Activated gamma-delta T cell treated with Interleukin-2 at 50 U/mL for 16 hours (primary cell): Measurements from ENCODE around the gene TIGD3.
"Not testable (repeated sequence)": the region's sequence is repeated elsewhere in the genome, so short reads cannot be mapped to it uniquely, and the experiment has no call there.

ENCODE experiments used
- DNase-seq: peaks from one replicate; pipeline ENCODE4 v3.0.0-alpha.2; 2020

The TIGD3 gene

DNA sequence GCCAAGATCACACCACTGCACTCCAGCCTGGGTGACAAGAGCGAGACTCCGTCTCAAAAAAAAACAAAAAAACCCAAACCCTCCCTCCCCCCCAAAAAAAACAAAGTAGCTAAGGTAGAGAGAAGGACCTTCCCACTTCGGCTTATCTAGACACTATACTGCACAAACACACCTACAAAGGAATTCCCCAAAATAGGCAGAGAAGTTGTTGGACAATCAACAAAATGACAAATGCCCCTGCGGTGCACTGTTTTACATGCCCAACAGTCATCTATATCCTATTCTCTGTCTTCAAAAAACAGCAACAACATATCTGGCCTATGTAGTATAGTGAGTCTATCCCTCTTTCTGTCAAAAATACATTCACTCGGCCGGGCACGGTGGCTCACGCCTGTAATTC lies 27.5 kb upstream of the TIGD3 start:
- DNase-seq = no peak

DNA sequence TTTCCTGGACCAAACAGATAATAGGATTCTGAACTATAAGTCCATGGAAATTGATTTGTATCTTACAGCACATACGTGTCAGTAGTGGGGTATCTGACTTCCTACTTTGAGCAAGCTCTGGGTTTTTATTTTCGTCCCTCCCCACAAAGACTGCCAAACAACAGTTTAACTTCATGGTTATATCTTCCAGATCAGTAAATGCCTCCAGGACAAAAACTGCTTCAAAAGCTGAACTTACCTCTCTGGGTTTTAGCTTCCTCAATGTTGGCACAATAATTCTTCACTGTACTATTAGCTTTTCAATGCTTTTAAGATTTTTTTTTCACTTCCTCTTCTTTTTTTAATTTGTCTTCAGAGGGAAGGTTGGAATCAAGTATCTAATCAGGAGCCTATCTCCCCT lies 25.1 kb upstream of the TIGD3 start:
- DNase-seq = no peak

DNA sequence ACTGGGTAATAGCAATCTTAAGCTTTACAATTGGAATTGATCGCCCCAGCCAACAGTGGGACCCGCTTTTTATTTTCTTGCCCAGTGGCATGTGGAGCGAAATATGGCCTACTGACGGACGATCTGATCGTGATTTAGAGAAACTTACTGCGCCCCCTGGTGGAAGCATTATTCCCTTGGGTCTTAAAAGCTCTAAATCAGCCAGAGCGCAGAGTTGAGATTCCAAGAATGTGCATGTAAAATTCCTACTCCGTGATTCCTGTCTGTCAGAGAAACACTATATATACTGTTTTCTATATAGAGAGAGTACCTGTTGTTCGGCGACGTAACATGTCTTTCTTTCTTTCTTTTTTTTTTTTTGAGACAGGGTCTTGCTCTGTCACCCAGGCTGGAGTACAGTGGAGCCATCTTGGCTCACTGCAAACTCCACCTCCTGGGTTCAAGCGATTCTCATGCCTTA lies 24.6 kb upstream of the TIGD3 start:
- DNase-seq = peak; percentile 89

DNA sequence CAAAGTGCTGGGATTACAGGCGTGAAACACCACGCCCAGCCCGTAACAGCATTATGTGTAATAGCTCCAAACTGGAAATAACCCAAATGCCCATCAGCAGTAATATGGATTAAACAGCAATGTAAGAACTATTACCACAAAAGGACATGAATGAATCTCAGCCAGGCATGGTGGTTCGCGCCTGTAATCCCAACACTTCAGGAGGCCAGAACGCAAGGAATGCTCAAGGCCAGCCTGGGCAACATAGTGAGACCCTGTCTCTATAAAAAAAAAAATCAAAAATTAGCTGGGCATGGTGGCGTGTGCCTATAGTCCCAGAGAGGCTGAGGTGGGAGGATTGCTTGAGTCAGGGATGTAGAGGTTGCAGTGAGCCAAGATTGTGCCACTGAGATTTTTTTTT lies 24.0 kb upstream of the TIGD3 start:
- DNase-seq = no peak

DNA sequence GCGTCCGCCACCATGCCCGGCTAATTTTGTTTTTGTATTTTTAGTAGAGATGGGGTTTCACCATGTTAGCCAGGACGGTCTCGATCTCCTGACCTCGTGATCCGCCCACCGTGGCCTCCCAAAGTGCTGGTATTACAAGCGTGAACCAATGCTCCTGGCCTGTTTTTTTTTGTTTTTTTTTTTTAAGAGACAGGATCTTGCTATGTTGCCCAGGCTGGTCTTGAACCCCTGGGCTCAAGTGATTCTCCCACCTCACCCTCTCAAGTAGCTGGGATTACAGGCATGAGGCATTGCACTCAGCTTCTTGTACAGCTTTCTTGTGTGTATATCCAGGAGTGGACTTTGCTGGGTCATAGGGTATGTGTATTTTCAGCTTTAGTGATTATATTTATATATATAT lies 22.0 kb upstream of the TIGD3 start:
- DNase-seq = not testable (repeated sequence)

DNA sequence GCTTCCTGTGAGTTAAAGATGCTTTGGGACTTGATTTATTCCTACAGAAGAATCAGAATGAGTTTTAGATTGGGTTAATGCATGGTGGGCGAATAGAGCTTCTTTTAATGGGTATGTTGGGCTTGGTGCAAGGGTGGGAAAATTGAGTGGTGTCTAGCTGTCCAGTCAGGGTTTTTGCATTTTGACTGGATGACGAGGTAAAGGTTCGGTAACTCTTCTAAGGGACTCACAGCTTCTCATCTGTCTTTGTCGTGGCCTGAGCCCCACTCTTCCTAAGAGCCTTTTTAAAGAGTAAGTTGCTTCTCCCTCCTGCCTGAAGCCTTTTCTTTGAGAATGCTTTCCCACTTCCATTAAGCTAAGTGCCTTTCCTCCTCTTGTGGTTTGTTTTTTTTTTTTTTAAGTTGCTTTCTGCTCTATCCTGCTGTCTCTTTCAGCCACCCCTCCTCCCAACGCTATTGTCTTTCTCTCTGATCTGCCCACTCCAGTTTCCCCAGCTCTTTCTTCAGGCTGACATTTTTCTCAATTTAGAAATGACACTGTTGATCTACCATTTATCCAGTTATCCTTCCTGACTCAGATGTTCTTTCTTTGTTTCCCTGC lies 19.8 kb upstream of the TIGD3 start:
- no peak for DNase-seq

DNA sequence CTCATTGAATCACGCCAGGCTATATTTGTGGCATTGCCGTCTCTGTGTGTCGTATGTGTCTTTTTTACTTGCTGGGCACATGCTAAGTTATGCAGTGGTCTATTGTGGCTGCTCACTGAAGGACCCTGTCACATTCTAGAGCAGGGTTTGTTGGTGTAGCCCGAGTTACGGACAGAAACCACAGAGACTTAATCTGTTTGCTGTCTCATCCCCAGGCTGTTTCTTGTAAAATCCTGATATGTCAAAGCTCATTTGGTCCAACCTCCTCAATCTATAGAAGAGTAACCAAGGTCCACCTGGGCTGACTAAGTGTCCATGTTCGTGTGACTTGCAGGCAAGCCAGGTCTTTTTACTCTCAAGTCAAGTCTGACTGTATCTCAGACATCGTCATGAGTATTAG lies 15.9 kb upstream of the TIGD3 start:
- DNase-seq = no peak

DNA sequence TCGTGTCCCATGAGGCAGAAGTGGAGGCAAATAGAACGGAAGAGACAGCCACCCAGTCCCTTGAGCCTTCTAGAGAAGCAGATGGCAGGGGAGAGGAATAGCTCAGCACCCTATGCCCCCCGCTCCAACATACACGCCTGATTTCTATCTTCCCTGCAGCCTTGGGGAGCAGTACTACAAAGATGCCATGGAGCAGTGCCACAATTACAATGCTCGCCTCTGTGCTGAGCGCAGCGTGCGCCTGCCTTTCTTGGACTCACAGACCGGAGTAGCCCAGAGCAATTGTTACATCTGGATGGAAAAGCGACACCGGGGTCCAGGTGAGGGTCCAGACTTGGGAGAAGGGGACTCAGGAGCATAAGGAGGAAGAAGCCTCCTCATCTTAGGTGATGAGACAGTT lies 14.3 kb upstream of the TIGD3 start:
- no peak for DNase-seq

DNA sequence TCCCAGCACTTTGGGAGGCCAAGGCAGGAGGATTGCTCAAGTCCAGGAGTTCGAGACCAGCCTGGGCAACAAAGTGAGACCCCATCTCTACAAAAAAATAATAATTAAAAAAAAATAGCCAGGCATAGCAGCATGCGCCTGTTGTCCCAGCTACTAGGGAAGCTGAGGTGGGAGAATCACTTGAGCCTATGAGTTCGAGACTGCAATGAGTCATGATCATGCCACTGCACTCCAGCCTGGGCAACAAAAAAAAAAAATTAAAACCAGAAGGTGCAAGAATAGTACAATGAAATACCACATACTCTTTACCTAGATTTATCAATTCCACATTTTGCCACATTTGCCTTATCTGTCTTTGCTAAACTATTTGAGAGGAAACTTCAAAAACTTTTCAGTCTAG lies 12.7 kb upstream of the TIGD3 start:
- no peak for DNase-seq

DNA sequence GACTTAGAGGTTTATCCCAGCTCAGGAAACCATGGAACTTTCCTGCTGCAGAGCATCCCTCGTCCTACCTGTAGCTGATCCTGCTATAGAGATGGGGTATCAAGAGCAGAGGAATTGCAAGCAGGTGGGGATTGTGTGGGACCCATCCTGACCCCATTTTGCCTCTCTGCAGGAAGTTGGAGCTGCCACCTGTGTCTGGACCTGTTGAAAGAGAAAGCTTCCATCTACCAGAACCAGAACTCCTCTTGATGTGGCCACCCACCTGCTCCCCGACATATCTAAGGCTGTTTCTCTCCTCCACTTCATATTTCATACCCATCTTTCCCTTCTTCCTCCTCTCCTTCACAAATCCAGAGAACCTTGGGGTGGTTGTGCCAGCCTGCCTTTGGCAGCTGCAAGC lies 3.0 kb upstream of the TIGD3 start:
- DNase-seq = no peak

DNA sequence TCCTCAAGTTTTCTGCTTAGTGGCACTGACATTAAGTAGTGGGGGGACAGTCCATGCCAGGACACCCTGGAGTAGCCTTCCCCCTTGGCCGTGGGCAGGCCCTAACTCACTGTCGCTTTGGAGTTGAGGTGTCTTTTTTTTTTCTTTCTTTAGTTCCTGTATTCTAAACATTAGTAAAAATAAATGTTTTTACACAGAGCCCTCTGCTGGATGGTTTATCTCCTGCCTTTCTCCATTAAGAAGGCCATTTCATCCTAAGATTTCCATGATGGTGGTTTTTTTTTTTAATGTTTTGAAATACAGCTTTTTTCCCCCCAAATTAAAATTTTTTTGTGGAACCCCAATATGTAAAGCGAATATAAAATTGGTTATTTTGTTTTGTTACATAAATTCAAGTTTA lies 1.8 kb upstream of the TIGD3 start:
- no peak for DNase-seq

DNA sequence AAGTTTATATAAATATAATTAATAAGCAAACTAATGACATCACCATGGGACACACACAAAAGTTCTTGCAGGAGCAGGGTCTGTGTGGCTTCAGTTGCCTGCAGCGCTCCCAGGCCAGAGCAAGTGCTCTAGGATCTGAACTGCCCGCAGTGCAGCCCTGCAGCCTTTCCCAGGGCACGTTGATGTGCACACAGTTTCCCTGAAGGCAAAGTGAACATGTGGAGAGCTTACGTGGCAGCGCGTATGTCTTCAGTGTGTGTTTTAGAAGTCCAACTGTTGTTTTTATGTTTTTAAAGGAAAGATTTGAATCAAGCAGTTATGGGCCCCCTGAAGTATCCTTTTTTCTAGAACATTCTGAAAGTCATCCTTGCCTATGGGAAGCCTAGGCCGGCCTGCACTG lies 1.2 kb upstream of the TIGD3 start:
- DNase-seq = no peak

DNA sequence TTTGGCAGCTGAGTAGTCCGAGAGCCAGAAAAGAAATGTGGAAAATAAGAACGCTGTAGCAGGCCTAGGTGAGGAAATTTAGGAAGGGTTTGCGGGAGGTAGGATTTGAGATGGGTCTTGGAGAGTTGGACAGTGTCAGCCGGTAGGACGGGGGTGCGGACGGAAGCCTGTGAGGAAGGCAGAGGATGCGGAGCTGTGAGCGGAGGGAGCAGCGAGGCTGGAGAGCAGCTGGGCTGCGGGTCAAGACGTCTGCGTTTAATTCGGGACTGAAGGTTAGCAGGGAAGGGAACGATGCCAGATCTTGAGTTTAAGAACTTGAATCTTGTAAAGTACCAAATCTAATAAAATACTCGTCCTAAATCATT lies 669 bp upstream of the TIGD3 start:
- no peak for DNase-seq

DNA sequence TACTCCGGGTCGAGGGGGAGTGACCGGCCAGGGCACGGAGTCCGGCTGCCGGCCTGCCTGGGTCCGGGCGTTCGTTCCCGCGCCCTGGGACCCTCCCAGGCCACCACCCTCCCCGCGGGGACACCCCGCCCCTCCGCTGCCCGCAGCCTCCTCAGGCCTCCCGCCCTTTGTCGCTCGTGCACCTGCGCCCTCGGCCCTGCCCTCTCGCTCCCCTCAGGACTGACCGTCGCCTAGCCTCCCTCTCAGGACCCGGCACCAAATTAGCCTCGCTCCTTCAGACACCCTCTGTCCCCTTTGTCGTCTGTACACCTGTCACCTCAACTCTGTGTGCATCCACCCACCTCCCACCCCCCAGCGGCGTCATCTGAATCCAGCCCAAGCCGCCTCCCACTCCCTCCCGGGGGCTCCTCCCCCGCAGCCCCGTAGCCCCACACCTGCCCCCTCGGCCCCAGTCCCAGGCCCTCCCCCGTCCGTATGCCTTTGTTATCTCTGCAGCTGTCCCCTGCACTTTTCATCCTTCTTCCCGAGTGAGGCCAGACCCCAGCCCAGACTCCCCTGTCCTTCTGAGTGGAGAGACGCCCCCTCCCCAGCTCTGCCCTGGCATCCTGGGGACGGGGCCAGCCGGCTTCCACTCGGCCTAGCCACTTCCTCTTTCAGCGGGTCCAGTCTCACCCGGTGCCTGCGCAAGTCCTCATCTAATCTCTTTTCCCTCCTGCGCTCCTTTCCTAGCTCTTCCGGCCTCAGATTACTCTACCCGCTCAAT lies 643 bp downstream of the TIGD3 start:
- DNase-seq = peak; percentile 62

DNA sequence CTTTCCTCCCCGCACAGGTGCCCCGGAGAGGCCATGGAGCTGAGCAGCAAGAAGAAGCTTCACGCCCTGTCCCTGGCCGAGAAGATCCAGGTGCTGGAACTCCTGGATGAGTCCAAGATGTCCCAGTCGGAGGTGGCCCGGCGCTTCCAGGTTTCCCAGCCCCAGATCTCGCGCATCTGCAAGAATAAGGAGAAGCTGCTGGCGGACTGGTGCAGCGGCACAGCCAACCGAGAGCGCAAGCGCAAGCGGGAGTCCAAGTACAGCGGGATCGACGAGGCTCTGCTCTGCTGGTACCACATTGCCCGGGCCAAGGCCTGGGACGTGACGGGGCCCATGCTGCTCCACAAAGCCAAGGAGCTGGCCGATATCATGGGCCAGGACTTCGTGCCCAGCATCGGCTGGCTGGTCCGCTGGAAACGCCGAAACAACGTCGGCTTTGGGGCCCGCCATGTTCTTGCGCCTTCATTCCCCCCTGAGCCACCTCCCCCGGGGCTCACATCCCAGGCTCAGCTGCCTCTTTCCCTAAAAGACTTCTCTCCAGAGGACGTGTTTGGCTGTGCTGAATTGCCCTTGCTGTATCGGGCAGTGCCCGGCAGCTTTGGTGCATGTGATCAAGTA lies 1.3 kb downstream of the TIGD3 start:
- no peak for DNase-seq

DNA sequence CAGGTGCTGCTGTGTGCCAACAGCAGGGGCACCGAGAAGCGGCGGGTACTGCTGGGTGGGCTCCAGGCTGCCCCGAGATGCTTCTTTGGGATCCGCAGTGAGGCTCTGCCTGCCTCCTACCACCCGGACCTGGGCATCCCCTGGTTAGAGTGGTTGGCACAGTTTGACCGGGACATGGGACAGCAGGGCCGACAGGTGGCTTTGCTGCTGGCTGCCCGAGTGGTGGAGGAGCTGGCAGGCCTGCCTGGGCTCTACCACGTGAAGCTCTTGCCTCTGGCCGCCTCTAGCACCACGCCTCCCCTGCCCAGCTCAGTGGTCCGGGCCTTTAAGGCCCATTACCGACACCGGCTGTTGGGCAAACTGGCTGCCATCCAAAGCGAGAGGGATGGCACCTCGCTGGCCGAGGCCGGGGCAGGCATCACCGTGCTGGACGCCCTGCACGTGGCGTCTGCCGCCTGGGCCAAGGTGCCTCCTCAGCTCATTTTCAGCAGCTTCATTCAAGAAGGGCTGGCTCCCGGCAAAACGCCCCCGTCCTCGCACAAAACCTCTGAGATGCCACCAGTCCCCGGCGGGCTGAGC lies 1.9 kb downstream of the TIGD3 start:
- DNase-seq = no peak

DNA sequence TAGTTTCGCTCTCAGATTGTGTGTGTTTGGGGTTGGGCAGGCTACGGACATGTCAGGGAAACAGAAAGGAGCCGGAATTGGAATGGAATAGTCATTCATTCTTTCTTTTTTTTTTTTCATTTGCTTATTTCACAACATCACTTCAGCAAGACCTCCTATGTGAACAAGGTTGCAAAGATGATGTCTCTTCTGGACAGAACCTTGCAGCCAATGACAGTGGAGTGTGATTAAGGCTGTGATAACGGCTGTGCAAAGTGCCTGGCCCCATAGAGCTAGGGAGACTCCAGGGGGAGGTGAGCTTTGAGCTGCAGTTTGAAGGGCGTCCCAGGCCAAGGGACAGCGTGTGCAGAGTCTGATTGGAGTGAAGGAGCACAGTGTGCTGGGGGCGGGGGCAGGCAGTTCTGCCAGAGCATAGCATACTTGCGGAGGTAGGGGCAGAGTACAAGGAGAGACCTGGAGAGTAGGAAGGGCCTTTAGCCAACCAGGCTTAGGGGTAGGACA lies 3.4 kb downstream of the TIGD3 start:
- no peak for DNase-seq

DNA sequence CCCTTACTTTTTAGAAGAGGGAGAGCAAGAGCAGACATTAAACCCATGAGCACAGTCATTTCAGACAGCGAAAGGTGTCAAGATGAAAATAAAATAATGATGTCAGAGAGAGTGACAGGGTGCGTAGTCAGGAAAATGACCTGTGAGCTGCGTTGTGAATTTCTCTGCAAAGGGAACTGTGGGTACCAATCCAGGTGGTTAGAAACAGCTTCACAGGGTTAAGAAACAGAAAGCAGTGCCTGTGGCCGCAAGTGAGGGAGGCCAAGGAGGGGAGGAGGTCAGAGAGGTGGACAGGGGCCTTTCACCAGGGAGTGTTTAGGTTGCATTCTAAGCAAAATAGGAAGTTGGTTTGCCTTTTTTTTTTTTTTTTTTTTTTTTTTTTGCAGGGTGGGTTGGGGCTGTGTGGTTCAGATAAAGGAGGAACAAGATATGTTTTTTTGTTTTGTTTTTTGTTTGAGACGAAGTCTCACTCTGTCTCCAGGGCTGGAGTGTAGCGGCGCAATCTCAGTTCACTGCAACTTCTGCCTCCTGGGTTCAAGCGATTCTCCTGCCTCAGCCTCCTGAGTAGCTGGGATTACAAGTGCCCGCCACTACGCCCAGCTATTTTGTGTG lies 7.9 kb downstream of the TIGD3 start:
- DNase-seq = no peak

DNA sequence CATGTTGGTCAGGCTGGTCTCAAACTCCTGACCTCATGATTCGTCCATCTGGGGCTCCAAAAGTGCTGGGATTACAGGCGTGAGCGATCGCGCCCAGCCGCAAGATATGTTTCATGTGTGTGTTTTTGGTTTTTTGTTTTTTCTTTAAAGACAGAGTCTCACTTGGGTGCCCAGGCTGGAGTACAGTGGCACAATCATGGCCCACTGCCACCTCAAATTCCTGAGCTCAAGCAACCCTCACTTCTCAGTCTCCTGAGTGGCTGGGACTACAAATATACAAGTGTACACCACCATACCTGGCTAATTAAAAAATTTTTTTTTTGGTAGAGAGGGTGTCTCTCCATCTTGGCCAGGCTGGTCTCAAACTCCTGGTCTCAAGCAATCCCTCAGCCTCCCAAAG lies 8.4 kb downstream of the TIGD3 start:
- no peak for DNase-seq

DNA sequence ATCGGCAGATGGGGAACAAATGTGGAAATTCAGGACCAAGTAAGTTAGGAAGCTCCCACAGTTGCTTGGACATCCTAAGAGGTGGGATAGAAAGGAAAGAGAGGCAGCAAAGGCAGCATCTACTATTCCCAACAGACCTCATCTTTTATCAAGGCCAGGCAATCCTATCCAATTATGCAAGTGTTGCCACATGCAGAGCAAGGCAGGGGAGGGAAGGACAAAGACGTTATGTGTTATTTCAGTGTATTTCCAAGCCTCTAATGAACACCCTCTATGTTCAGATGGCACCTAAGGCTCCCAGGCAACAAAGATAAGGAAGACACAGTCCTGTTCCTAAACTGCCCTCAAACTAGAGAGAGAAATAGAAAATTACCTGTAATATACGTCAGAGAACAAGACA lies 9.2 kb downstream of the TIGD3 start:
- DNase-seq = no peak

DNA sequence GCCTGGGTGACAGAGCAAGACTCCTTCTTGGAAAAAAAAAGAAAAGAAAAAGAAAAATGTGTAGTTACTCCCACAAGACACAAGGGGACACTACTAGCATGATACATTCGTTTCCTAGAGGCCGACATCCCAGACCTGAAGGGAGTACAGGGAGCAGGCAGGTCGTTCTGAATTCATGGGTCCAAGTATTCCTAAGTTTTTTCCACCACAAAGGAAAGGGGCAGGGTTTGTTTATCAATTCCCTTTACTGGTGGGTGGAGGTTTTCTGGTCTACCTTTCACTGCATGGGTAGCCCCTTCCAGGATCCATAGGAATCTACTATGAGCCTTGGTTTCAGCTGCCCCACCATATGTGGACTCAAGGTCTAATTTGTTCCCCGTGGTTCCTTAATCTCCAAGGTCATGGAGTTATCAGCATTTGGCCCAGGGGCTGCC lies 11.8 kb downstream of the TIGD3 start:
- DNase-seq = no peak

DNA sequence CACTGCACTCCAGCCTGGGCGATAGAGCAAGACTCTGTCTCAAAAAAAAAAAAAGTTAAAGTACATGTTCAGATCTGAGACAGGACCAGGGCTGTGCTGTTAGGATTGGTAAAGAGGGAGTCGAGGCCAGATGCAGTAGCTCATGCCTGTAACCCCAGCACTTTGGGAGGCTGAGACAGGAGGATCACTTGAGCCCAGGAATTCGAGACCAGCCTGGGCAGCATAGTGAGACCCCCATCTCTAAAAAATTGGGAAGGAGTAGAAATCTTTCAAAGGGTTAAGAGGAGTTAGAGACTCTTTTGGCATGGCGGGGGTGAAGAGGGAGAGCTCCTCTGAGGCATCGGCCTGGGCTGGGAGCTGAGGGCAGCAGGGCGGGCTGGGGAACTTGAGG lies 16.1 kb downstream of the TIGD3 start:
- DNase-seq = no peak

DNA sequence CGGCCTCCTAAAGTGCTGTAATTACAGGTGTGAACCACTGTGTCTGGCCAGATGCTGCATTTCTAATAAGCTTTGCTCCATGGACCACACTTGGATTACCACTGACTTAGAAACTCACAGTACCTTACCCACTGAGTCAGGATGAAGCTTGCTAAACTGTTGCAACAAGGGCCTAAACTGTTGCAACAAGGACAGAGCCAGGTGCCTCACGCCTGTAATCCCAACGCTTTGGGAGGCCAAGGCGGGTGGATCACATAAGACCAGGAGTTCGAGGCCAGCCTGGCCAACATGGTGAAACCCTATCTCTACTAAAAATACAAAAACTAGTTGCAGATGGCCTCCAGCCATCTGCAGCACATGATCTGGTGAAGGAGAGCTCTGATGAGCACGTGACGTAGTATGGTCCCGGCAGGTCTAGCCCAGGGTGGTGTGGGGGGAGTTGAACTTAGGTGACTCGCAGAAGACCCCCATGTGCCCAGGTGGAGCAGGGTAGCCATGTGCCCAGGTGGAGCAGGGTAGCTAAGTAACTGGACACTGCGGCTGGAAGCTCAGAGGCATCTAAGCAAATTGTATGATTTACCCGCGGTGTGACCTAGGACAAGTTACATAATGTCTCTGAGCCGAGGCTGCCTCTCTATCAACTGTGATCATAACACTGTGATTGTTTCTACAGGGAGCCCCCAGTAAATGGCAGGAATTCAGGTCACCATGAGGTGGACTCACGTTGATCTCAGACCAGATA lies 19.5 kb downstream of the TIGD3 start:
- DNase-seq = no peak
